ENCODE data around the gene NATD1.

NATD1 gene

GRCh38 chr17:21246698-21247097 is 6.5 kb downstream of the NATD1 start:
- no peak overlapping the region for H3K27ac ChIP-seq
- H3K9ac ChIP-seq, result no peak overlapping the region
- H3K36me3 ChIP-seq (ENCODE audit: control insufficient read depth, insufficient read depth, low read length), result no peaks in the 10 kb centered on the region
- no peak overlapping the region for H3K4me3 ChIP-seq (ENCODE audit: low read depth, low read length)
- peaks cover under 1% of the 10 kb centered on the region for H3K79me2 ChIP-seq
- no peak overlapping the region for H3K4me2 ChIP-seq (ENCODE audit: low read length)
- H3K4me1 ChIP-seq, result peaks cover under 1% of the 10 kb centered on the region
- TF ChIP-seq CTCF (IDR thresholded peaks at IDR 0.05), result no peak
- H3K9me3 ChIP-seq (ENCODE audit: control insufficient read depth, low read length), result no peaks in the 10 kb centered on the region
- H2AFZ ChIP-seq, result no peak overlapping the region
- no peaks in the 10 kb centered on the region for H3K27me3 ChIP-seq (ENCODE audit: control insufficient read depth, insufficient read depth, low read length)

GRCh38 chr17:21245639-21246084 is 7.5 kb downstream of the NATD1 start:
- no peak overlapping the region for H2AFZ ChIP-seq
- no peak for TF ChIP-seq CTCF (IDR thresholded peaks at IDR 0.05)
- H3K4me3 ChIP-seq (ENCODE audit: low read depth, low read length), result no peak overlapping the region
- no peaks in the 10 kb centered on the region for H3K36me3 ChIP-seq (ENCODE audit: control insufficient read depth, insufficient read depth, low read length)
- no peak overlapping the region for H3K9ac ChIP-seq
- no peaks in the 10 kb centered on the region for H3K79me2 ChIP-seq
- no peak overlapping the region for H3K27ac ChIP-seq
- H3K9me3 ChIP-seq (ENCODE audit: control insufficient read depth, low read length), result no peaks in the 10 kb centered on the region
- no peaks in the 10 kb centered on the region for H3K27me3 ChIP-seq (ENCODE audit: control insufficient read depth, insufficient read depth, low read length)
- no peak overlapping the region for H3K4me2 ChIP-seq (ENCODE audit: low read length)
- no peaks in the 10 kb centered on the region for H3K4me1 ChIP-seq

GRCh38 chr17:21243516-21244303 is 9.5 kb downstream of the NATD1 start:
- no peaks in the 10 kb centered on the region for H3K36me3 ChIP-seq (ENCODE audit: control insufficient read depth, insufficient read depth, low read length)

GRCh38 chr17:21242780-21243515 is 10.3 kb downstream of the NATD1 start:
- no peaks in the 10 kb centered on the region for H3K4me1 ChIP-seq
- H3K4me2 ChIP-seq (ENCODE audit: low read length), result no peak overlapping the region
- no peak for TF ChIP-seq CTCF (IDR thresholded peaks at IDR 0.05)
- no peak overlapping the region for H3K4me3 ChIP-seq (ENCODE audit: low read depth, low read length)
- no peaks in the 10 kb centered on the region for H3K36me3 ChIP-seq (ENCODE audit: control insufficient read depth, insufficient read depth, low read length)
- no peaks in the 10 kb centered on the region for H3K9me3 ChIP-seq (ENCODE audit: control insufficient read depth, low read length)
- no peak overlapping the region for H3K27ac ChIP-seq
- H2AFZ ChIP-seq, result no peak overlapping the region
- H3K79me2 ChIP-seq, result no peaks in the 10 kb centered on the region
- no peaks in the 10 kb centered on the region for H3K27me3 ChIP-seq (ENCODE audit: control insufficient read depth, insufficient read depth, low read length)
- H3K9ac ChIP-seq, result no peak overlapping the region

More at GRCh38 chr17:21243516-21244303, 9.5 kb downstream of the NATD1 start:
- Histone ChIP-seq H3K9me3 (ENCODE audit: control insufficient read depth, low read length) (no peaks in the 10 kb centered on the region), H3K4me2 (ENCODE audit: low read length) (no peak overlapping the region), H3K9ac (no peak overlapping the region), H3K4me1 (no peaks in the 10 kb centered on the region), H3K79me2 (no peaks in the 10 kb centered on the region), H3K27me3 (ENCODE audit: control insufficient read depth, insufficient read depth, low read length) (no peaks in the 10 kb centered on the region), H3K4me3 (ENCODE audit: low read depth, low read length) (no peak overlapping the region), H2AFZ (no peak overlapping the region), H3K27ac (no peak overlapping the region)
- no peak for TF ChIP-seq CTCF (IDR thresholded peaks at IDR 0.05)

Measured in parathyroid adenoma (tissue), 2 donors.